ENCODE measurements around the gene ZC3H7A. TPM values are rescaled to one million over a fixed set of nuclear protein-coding genes. Genes with fewer than 3 reads are reported as not detected.

Gene ZC3H7A
- total and polyA plus RNA-seq, 9 of the 15 experiments (the other 6 are each of a cell fraction or from before 2014, with no cell fraction given): 19.8 to 49.1 (median 28.2) TPM

GRCh38 chr16:11742536-11743307 lies 54.3 kb downstream of the ZC3H7A start, which contains the start of gene TXNDC11 (continued):
- peak in 1 of 2 experiments; percentile 45; a peak in 2 of 4 replicates for TF ChIP-seq UBTF (IDR thresholded peaks at IDR 0.05; ENCODE audit: borderline replicate concordance in 1 of 2, low read depth in 2 of 2, low read length in 2 of 2)
- TF ChIP-seq C11orf30 (IDR thresholded peaks at IDR 0.05; ENCODE audit: low read depth): no peak
- no peak for TF ChIP-seq TAF7 (tag; IDR thresholded peaks at IDR 0.05)
- peak; percentile 61 for TF ChIP-seq NR2C1 (IDR thresholded peaks at IDR 0.05)
- peak; percentile 68 for TF ChIP-seq NR2C1 (tag; IDR thresholded peaks at IDR 0.05)
- TF ChIP-seq BRF1 (IDR thresholded peaks at IDR 0.05; ENCODE audit: borderline replicate concordance, extremely low read depth, insufficient read length): no peak
- peak; percentile 95 for TF ChIP-seq RBFOX2 (IDR thresholded peaks at IDR 0.05; ENCODE audit: low read depth, low read length)
- TF ChIP-seq KAT8 (IDR thresholded peaks at IDR 0.05; ENCODE audit: low read depth): no peak
- TF ChIP-seq BACH1 (tag; IDR thresholded peaks at IDR 0.05): no peak
- peak; percentile 54 for TF ChIP-seq POLR2AphosphoS5 (IDR thresholded peaks at IDR 0.05; ENCODE audit: control insufficient read depth, insufficient read depth, low read depth, low read length)
- TF ChIP-seq PTRF (tag; IDR thresholded peaks at IDR 0.05): no peak
- TF ChIP-seq, protein P1, sequence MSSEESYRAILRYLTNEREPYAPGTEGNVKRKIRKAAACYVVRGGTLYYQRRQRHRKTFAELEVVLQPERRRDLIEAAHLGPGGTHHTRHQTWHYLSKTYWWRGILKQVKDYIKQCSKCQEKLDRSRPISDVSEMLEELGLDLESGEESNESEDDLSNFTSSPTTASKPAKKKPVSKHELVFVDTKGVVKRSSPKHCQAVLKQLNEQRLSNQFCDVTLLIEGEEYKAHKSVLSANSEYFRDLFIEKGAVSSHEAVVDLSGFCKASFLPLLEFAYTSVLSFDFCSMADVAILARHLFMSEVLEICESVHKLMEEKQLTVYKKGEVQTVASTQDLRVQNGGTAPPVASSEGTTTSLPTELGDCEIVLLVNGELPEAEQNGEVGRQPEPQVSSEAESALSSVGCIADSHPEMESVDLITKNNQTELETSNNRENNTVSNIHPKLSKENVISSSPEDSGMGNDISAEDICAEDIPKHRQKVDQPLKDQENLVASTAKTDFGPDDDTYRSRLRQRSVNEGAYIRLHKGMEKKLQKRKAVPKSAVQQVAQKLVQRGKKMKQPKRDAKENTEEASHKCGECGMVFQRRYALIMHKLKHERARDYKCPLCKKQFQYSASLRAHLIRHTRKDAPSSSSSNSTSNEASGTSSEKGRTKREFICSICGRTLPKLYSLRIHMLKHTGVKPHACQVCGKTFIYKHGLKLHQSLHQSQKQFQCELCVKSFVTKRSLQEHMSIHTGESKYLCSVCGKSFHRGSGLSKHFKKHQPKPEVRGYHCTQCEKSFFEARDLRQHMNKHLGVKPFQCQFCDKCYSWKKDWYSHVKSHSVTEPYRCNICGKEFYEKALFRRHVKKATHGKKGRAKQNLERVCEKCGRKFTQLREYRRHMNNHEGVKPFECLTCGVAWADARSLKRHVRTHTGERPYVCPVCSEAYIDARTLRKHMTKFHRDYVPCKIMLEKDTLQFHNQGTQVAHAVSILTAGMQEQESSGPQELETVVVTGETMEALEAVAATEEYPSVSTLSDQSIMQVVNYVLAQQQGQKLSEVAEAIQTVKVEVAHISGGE (CRISPR knock-in tag; IDR thresholded peaks at IDR 0.05): peak in 1 of 3 experiments; percentile 73; a peak in 2 of 6 replicates
